Measurements from ENCODE around the gene HIP1R. TPM values are rescaled to one million over a fixed set of nuclear protein-coding genes. Genes with fewer than 3 reads are reported as not detected.

The HIP1R gene
- total and polyA plus RNA-seq, 2 of the 8 experiments (the other 6 are each of a cell fraction or from before 2014, with no cell fraction given), result 11.2 to 14.5 TPM

- Histone ChIP-seq H4K8ac (ENCODE audit: extremely low read depth, insufficient read depth, low read length) (no peak overlapping the region; the same call in 1 of the 2 replicates), H2AK5ac (ENCODE audit: low read depth, low read length) (no peak overlapping the region), H2BK120ac (replicated peaks; ENCODE audit: low read depth, low read length) (no peak overlapping the region), H3K23ac (ENCODE audit: insufficient read length) (no peak overlapping the region), H3K14ac (ENCODE audit: insufficient read length) (no peak overlapping the region), H3K4me3 (ENCODE audit: extremely low read depth in 1 of 4, insufficient read depth in 2 of 4, low read depth in 3 of 4, low read length in 4 of 4) (no peak overlapping the region), H4K91ac (replicated peaks; ENCODE audit: insufficient read length, low read length) (no peak overlapping the region), H3K4me2 (ENCODE audit: insufficient read depth in 1 of 2, low read depth in 2 of 2, low read length in 2 of 2) (no peak overlapping the region), H2BK12ac (ENCODE audit: low read depth, low read length) (no peak overlapping the region), H2BK5ac (ENCODE audit: low read depth, low read length) (no peak overlapping the region), H3K56ac (replicated peaks; ENCODE audit: insufficient read length, low read depth, low read length) (no peak overlapping the region), H3K36me3 (ENCODE audit: control insufficient read depth in 2 of 4, insufficient read depth in 4 of 4, low read length in 3 of 4) (peaks cover 0 to 3% (median 0%) of the 10 kb centered on the region in 4 experiments; a peak in 2 of 8 replicates), H3K4ac (replicated peaks; ENCODE audit: insufficient read length, low read depth, low read length) (no peak overlapping the region), H2BK20ac (ENCODE audit: low read length) (no peak overlapping the region), H3K23me2 (ENCODE audit: low read depth, low read length) (no peaks in the 10 kb centered on the region), H4K5ac (ENCODE audit: insufficient read length, low read depth, low read length) (no peak overlapping the region), H2AFZ (ENCODE audit: low read length) (no peak overlapping the region), H3K9me3 (ENCODE audit: insufficient read depth in 2 of 2, low read depth in 1 of 2, low read length in 1 of 2) (no peaks in the 10 kb centered on the region), H3K9ac (replicated peaks in 1 of 4; ENCODE audit: extremely low read depth in 1 of 4, low read depth in 3 of 4, low read length in 3 of 4) (no peak overlapping the region), H3K27me3 (replicated peaks in 1 of 4; ENCODE audit: control insufficient read depth in 3 of 4, extremely low read depth in 1 of 4, insufficient read depth in 3 of 4, low read length in 3 of 4) (peaks cover 0 to 2% (median 0%) of the 10 kb centered on the region in 4 experiments; a peak in 1 of 7 replicates), H3K79me1 (ENCODE audit: low read depth, low read length) (no peaks in the 10 kb centered on the region), H3K18ac (ENCODE audit: extremely low read depth, low read length) (no peak overlapping the region), H3K4me1 (replicated peaks in 1 of 4; ENCODE audit: control insufficient read depth in 3 of 4, insufficient read depth in 4 of 4, low read length in 3 of 4) (0 out of 7 replicates have a peak, but pooled peaks cover 0 to 2% (median 0%) of the 10 kb centered on the region in 4 experiments), H3K27ac (ENCODE audit: low read depth, low read length) (no peak overlapping the region), H4K20me1 (replicated peaks in 1 of 2; ENCODE audit: control insufficient read depth in 1 of 2, insufficient read depth in 2 of 2, low read length in 2 of 2) (peaks cover 7 to 23% of the 10 kb centered on the region in 2 experiments), H2BK15ac (ENCODE audit: low read length) (no peak overlapping the region), H3K79me2 (ENCODE audit: control insufficient read depth in 1 of 2, insufficient read depth in 2 of 2, low read length in 2 of 2) (no peaks in the 10 kb centered on the region)
- POLR2A ChIA-PET (ENCODE audit: partially characterized antibody), result interaction anchor here (0.6 to 2.5 kb wide), 8 partner anchors 11 to 95 kb away, joined by 3 to 8 read pairs (median 4); no protein-coding TSS in a partner anchor
- CTCF ChIA-PET (ENCODE audit: partially characterized antibody), result interaction anchor here (0.5 to 20.1 kb wide), 44 partner anchors 10 to 1569 kb away, joined by 3 to 473 read pairs (median 5); partner anchors contain the start of gene OGFOD2
- TF ChIP-seq BRCA1 (IDR thresholded peaks at IDR 0.05; ENCODE audit: low read depth, low read length), result no peak
- no peak for TF ChIP-seq SP4 (IDR thresholded peaks at IDR 0.05; ENCODE audit: low read length)
- no peak for TF ChIP-seq HDAC2 (IDR thresholded peaks at IDR 0.05; ENCODE audit: borderline replicate concordance in 1 of 2, low read depth in 2 of 2, low read length in 2 of 2)
- no peak for TF ChIP-seq CHD1 (IDR thresholded peaks at IDR 0.05; ENCODE audit: low read depth, low read length)
- no peak for TF ChIP-seq CREB1 (IDR thresholded peaks at IDR 0.05)
- TF ChIP-seq NANOG (IDR thresholded peaks at IDR 0.05; ENCODE audit: insufficient read depth, low read depth, low read length, poor library complexity, severe bottlenecking), result no peak
- TF ChIP-seq, protein P1, sequence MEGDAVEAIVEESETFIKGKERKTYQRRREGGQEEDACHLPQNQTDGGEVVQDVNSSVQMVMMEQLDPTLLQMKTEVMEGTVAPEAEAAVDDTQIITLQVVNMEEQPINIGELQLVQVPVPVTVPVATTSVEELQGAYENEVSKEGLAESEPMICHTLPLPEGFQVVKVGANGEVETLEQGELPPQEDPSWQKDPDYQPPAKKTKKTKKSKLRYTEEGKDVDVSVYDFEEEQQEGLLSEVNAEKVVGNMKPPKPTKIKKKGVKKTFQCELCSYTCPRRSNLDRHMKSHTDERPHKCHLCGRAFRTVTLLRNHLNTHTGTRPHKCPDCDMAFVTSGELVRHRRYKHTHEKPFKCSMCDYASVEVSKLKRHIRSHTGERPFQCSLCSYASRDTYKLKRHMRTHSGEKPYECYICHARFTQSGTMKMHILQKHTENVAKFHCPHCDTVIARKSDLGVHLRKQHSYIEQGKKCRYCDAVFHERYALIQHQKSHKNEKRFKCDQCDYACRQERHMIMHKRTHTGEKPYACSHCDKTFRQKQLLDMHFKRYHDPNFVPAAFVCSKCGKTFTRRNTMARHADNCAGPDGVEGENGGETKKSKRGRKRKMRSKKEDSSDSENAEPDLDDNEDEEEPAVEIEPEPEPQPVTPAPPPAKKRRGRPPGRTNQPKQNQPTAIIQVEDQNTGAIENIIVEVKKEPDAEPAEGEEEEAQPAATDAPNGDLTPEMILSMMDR (IDR thresholded peaks at IDR 0.05; ENCODE audit: control extremely low read depth in 1 of 3, insufficient read depth in 1 of 3, low read depth in 1 of 3, low read length in 3 of 3), result no peak
- no peak for TF ChIP-seq BACH1 (IDR thresholded peaks at IDR 0.05; ENCODE audit: low read length)
- TF ChIP-seq ASH2L (IDR thresholded peaks at IDR 0.05; ENCODE audit: low read length), result no peak
- 91% methylated on average over 23 of the region's 23 CpGs; no CpG with 5 or more reads in 1 of the 2 experiments for WGBS, 2 experiments (ENCODE audit: extremely low coverage in 1 of 2, insufficient coverage in 1 of 2, insufficient read length in 1 of 2, insufficient replicate concordance in 2 of 2, low coverage in 1 of 2, low lambda C conversion rate in 2 of 2, missing lambda C conversion rate in 1 of 2)
- DNase-seq (ENCODE audit: low read depth in 1 of 2, low spot score in 2 of 2) (no peak), FAIRE-seq (no peak)
Measured at GRCh38 chr12:122860854-122861586, 25.8 kb downstream of the HIP1R start.
